ENCODE data around the gene ORC4. TPM values are rescaled to one million over a fixed set of nuclear protein-coding genes. Genes with fewer than 3 reads are reported as not detected.

Gene ORC4
- total and polyA plus RNA-seq, 2 of the 8 experiments (the other 6 are each of a cell fraction or from before 2014, with no cell fraction given) = 22.7 to 63.7 TPM

- TF ChIP-seq CBX8 (IDR thresholded peaks at IDR 0.05; ENCODE audit: borderline replicate concordance, low read depth, low read length) (no peak), TBP (IDR thresholded peaks at IDR 0.05; ENCODE audit: low read depth, low read length) (no peak), TEAD4 (IDR thresholded peaks at IDR 0.05; ENCODE audit: low read depth, low read length) (no peak), CTBP2 (IDR thresholded peaks at IDR 0.05; ENCODE audit: borderline replicate concordance, insufficient read depth, insufficient read length, low read length) (no peak), JUND (IDR thresholded peaks at IDR 0.05; ENCODE audit: low read length) (no peak)
These were observed 74.9 kb downstream of the ORC4 start (continued) for GRCh38 chr2:147945660-147946059.

Measured in H1 (cell line).